Erythroblast (primary cell): ENCODE results near the gene PCNA.

Source experiments
- GATA1 ChIP-seq: IDR thresholded peaks from 2 replicates; pipeline ENCODE4 v1.6.1; 2011; ENCODE audit warnings: low read depth, mild to moderate bottlenecking, control low read depth, low read length, moderate library complexity
- POLR2A ChIP-seq: IDR thresholded peaks from 2 replicates; pipeline ENCODE4 v1.6.1; 2011; ENCODE audit warnings: mild to moderate bottlenecking, low read length

- TF ChIP-seq POLR2A (no peak), GATA1 (no peak)
Observed at GRCh38 chr20:5148581-5148980, 28.8 kb upstream of the PCNA start.
